Ovary (tissue), 3 donors: ENCODE results near the gene L1CAM.

Source experiments
- POLR2A ChIP-seq: fragments of 450-650 bp; IDR thresholded peaks from one replicate; pipeline ENCODE4 v1.6.1; 2017; ENCODE audit warnings: antibody characterized with exemption, mild to moderate bottlenecking, moderate library complexity
- TF ChIP-seq, protein P1 (sequence below), 3 donors: fragments of 450-650 bp in 2 of 3; fragments of 200-600 bp in 1 of 3; IDR thresholded peaks; one replicate each; pipeline versions ENCODE4 v1.5.1 to v1.8.0; 2016 to 2022; ENCODE audit warnings: antibody characterized with exemption in 3 of 3, mild to moderate bottlenecking in 1 of 3
- donor health status: DM: no; HTN: no; CAD: no.

DNA sequence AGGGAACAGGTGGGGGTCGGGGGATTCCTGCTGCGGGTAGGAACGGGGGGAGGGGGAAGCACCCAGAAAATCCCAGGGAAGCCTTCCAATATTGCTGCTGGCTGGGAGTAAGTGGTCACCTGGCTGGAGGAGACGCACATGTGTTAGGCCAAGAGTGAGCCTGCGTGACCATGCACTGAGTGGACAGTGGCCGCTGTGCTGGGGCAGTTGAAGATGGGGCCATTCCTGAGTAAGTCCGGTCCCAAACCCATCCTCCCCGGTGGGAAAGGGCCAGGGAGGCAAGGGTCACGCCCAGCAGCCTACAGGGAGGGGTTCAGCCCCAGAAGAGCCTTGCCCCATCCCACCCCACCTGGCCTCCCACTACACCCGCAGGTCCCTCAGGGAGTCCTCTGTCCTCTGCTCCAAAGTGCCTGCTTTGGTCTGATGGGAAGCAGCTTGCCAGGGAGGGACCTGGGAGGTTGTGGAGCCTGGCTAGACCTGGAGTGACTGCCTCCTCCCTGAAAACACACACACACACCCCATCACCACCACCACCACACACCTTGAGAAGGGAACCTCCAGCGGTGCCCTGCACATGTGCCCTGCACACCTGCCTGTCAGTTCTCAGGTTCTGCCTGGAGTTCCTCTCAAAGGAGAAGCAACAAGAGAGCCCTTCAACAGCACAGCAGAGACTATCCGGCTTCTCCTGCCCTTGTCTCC lies 6.1 kb downstream of the L1CAM start:
- TF ChIP-seq, protein P1, sequence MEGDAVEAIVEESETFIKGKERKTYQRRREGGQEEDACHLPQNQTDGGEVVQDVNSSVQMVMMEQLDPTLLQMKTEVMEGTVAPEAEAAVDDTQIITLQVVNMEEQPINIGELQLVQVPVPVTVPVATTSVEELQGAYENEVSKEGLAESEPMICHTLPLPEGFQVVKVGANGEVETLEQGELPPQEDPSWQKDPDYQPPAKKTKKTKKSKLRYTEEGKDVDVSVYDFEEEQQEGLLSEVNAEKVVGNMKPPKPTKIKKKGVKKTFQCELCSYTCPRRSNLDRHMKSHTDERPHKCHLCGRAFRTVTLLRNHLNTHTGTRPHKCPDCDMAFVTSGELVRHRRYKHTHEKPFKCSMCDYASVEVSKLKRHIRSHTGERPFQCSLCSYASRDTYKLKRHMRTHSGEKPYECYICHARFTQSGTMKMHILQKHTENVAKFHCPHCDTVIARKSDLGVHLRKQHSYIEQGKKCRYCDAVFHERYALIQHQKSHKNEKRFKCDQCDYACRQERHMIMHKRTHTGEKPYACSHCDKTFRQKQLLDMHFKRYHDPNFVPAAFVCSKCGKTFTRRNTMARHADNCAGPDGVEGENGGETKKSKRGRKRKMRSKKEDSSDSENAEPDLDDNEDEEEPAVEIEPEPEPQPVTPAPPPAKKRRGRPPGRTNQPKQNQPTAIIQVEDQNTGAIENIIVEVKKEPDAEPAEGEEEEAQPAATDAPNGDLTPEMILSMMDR (IDR thresholded peaks at IDR 0.05), result no peak
- no peak for TF ChIP-seq POLR2A
